Epithelial cell of proximal tubule (primary cell): ENCODE data around the gene KIFC3. TPM values are rescaled to one million over a fixed set of nuclear protein-coding genes. Genes with fewer than 3 reads are reported as not detected.

Experiments used
- DNase-seq: peaks from one replicate; pipeline ENCODE4 v3.0.0-alpha.2; 2011; ENCODE audit warnings: low read depth
- H3K4me3 ChIP-seq: 2 replicates; pipeline ENCODE4 v1.5.1; 2011; ENCODE audit warnings: low read depth, mild to moderate bottlenecking, low read length
- CTCF ChIP-seq: conservative IDR thresholded peaks from 2 replicates; pipeline ENCODE4 v1.5.1; 2012; ENCODE audit warnings: low read depth, mild to moderate bottlenecking, low read length
- total RNA-seq: library from RNA; depleted of rRNA; stranded (reverse); fragments of >200 nt; gene quantifications from 2 replicates; pipeline ENCODE4 v1.2.3, GENCODE V29; 2015

KIFC3 gene
- total RNA-seq, 1 donor from 2014 or later, result 86.0 TPM

- H3K4me3 ChIP-seq, result no peak overlapping the region
- DNase-seq, result no peak
- no peak for TF ChIP-seq CTCF
Measured at GRCh38 chr16:57829969-57830360, 27.7 kb upstream of the KIFC3 start.

- peak; percentile 21 for TF ChIP-seq CTCF
- H3K4me3 ChIP-seq, result no peak overlapping the region
- DNase-seq, result no peak
Measured at GRCh38 chr16:57828272-57829161, 26.2 kb upstream of the KIFC3 start.

GRCh38 chr16:57826706-57827625 lies 24.7 kb upstream of the KIFC3 start:
- no peak for TF ChIP-seq CTCF
- no peak for DNase-seq
- no peak overlapping the region for H3K4me3 ChIP-seq

- no peak for DNase-seq
- no peak overlapping the region for H3K4me3 ChIP-seq
- no peak for TF ChIP-seq CTCF
Measured at GRCh38 chr16:57826052-57826451, 23.8 kb upstream of the KIFC3 start.

- TF ChIP-seq CTCF, result no peak
- no peak overlapping the region for H3K4me3 ChIP-seq
- DNase-seq, result no peak
Measured at GRCh38 chr16:57825298-57826044, 23.2 kb upstream of the KIFC3 start.

- DNase-seq, result no peak
- no peak for TF ChIP-seq CTCF
- no peak overlapping the region for H3K4me3 ChIP-seq
Measured at GRCh38 chr16:57824888-57825287, 22.6 kb upstream of the KIFC3 start.
